HG03457 (cell line): Measurements from ENCODE around the gene MAP3K15.

Experiments
- ATAC-seq: cut with Tn5 transposase; IDR thresholded peaks from one replicate; pipeline ENCODE4 v1.9.1; 2021; ENCODE audit warnings: moderate number of reproducible peaks; ENCODE audit not compliant: unreplicated experiment

The MAP3K15 gene

GRCh38 chrX:19344661-19345060 lies 170.6 kb downstream of the MAP3K15 start:
- ATAC-seq, result no peak

- peak; percentile 98 for ATAC-seq
Observed at GRCh38 chrX:19343535-19344408, 171.5 kb downstream of the MAP3K15 start, which contains the start of gene PDHA1. TSS of gene PDHA1 (plus strand) at chrX:19343927. CDS start at chrX:19344038, 111 bp downstream.

GRCh38 chrX:19343085-19343534 lies 172.2 kb downstream of the MAP3K15 start:
- ATAC-seq, result no peak

- ATAC-seq, result no peak
Observed at GRCh38 chrX:19342331-19342906, 172.9 kb downstream of the MAP3K15 start.

- no peak for ATAC-seq
Observed at GRCh38 chrX:19334945-19335626, 180.2 kb downstream of the MAP3K15 start.

GRCh38 chrX:19332983-19333382 lies 182.3 kb downstream of the MAP3K15 start:
- ATAC-seq, result no peak

GRCh38 chrX:19331831-19332230 lies 183.5 kb downstream of the MAP3K15 start:
- ATAC-seq, result no peak

- no peak for ATAC-seq
Observed at GRCh38 chrX:19326567-19326966, 188.7 kb downstream of the MAP3K15 start.
